Right hindlimb (tissue), 1 donor: ENCODE data around the gene SLC23A3.

Experiments used
- DNase-seq: peaks from one replicate; pipeline ENCODE4 v3.0.0-alpha.2; 2018

The SLC23A3 gene

DNA sequence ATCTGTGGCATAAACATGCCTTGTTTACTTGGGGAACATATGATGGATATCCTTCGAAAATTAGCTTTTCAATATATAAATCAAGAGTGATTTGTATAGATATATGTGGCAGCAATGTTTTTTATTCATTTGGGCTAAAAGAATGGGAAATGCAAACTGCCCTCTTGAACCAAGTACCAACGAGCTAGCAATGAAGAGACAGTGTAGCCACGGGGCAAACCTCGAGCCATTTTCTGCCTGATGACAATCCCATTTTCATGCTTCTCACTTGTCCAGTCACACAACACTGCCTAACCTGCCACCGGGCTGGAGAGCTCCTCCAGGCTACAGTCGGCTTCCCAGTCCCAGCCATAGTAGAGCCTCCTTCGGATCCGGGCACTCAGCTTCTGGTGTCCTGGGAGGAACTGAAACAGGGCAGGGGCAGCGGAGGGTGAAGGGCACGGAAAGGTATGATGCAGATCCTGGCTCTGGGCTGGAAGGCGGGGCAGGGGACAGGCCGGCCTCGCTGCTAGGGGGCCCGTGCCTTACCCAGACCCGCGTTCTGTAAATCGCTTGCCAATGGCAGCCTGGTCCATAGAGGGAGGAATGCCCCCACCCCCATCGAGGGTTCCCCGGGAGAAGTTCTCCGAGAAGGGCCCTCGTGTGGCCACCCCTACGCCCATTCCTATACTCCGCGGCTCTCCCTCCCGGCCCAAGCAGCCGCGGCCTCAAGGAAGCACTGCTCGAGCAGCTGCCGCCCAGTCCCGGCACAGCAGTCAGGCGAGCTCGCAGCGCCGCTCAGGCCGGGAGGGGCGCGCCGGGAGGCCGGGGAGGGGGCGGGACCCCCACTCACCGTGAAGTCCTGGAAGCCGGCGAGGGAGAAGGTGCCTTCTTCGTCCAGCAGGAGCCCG lies 6.3 kb upstream of the SLC23A3 start:
- DNase-seq = no peak

DNA sequence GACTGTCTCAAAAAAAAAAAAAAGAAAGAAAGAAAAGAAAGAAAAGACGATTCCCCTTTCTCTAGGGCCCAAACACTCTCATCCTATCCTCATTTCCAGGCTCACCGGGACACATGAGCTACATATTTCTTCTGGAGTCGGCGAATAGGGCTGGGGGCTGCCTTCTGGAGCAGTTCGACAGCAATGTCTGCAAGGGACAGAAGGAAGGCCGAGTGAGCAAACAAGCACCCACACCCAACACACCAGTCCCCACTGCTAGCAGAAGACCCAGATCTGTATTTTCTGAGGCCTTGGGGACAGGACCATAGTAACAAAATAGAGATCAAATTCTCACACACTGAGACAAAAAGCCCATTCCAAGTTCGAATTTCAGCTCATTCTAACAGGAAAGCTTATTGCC lies 5.7 kb upstream of the SLC23A3 start:
- DNase-seq = no peak

DNA sequence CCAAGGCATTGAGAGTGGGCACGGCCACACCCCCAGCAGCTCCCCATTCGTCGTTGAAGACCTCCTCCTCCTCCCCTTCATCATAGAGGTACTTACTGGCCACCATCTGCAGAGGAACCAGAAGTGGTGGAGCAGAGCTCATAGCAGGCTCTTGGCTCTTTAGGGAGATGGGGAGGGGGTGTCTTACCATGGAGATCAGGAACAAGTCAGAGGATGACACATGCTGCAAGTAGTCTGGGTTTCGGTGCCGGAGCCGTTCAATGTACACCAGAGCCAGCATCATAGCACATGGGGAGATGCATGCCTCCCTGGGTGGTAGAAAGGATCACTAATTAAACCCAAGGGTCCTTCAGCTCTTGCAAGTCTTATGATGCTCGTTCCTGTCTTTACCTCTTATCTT lies 5.0 kb upstream of the SLC23A3 start:
- no peak for DNase-seq

DNA sequence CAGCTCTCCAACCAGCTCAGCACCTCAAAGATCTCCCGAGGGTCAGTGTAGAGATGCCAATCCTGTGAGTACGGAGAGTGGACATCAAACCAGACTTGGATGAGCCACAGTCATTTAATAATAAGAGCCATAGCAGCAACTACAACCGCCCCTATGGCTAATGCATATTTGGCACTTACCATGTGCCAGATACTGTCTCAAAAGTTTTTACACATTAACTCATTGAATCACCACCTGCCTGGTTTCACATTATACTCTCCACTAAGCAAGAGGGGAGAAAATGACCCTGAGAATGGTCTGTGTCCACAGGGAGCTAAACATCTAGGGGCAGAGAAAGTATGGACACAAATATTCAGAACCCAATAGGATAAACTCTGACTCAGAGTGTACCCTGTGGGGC lies 4.3 kb upstream of the SLC23A3 start:
- no peak for DNase-seq

DNA sequence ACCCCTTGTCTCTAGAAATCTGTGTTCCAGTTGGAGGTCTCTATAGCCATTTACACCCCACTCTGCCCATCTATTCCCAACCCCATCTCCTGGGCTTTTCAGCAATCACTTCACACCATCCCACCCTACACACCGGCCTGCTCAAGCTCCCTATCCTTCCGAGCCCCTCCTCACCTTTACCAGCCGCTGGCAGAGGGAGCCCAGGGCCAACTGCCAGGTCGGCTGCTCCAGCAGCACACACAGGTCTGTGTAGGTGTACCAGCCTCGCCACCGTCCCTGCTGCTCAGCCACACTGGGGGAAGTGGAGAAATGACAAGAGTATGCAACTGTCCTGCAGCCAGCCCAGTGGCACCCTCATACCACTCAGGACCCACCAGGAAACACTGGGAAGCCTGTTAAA lies 3.3 kb upstream of the SLC23A3 start:
- DNase-seq = no peak

DNA sequence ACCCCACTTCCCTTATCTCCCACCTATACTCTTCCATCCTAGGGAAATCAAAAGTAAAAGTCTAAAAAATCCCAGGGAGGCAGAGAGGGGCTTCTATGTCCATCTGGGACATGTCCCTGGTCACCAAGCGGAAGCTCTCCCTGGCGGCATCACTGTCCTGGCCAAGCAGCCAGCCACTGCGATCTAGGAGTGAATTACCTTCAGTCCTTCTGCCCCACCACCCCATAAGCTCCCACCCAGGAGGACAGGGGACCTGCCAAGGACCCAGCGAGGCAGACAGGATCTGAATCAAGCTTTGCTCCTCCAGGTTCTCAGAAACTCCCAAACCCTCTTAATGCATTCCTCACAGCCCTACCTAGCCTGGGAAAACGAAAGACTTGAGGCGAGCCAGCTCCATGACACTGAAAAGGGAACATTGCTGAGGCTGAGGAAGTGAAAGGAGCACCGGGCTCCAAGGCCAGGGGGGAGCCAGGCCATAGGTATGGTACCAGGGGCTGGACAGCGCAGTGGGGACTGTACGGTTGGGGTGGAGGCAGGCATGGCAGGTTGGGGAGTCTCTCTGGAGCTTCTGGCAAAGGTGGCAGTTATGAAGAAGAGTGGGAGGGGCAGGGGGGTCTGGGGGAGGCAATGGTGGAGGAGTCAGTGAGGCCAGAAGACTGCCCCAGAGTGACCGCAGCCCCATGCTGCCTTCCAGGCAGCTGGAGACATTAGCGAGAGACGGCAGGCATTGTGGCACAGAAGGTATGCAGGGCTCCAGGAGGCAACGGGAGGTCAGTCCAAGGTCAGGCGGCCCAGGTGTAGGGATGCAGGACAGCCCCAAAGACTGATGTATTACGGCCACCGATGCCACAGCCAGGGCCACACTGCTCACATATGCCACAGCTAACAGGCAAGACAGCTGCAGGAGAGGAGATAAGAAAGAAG lies 2.7 kb upstream of the SLC23A3 start:
- DNase-seq = no peak

DNA sequence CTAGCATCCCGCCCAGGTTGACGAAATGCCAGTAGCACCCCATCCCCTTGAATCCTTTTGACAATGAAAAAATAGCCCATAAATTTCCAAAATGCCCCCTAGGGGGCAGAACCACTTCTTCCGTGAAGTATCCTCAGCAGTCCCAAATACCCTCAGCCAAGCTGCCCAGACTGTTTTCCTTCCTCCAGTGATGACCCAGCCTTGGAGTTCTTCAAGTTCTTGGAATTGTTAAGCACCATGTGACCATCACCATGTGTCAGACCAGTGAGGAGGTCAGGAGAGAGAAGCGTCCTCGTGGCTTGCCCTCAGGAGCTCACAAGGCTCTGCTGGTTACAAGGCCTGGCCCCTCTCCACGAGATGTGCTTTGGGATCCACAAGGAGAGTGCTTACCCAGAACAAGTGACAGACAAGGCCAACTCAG lies 1.4 kb upstream of the SLC23A3 start:
- DNase-seq = no peak

DNA sequence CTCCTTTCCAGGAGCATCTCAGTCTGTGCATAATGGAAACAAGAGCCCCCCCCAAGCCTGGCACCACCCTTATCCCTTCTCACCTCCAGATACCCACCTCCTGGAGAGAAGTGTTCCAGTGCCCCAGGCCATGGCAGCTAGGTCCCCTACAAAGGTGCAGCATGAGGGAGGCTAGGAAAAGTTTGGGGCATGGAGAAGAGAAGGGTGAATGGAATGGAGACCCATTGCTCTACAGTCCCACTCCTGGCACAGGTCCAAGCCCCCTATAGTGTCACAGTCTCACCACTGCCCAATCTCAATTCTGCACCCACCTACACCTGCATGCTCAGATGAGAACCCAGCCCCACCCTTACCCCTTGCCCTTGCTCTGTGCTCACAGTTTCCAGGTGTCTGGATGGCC lies 897 bp downstream of the SLC23A3 start:
- no peak for DNase-seq

DNA sequence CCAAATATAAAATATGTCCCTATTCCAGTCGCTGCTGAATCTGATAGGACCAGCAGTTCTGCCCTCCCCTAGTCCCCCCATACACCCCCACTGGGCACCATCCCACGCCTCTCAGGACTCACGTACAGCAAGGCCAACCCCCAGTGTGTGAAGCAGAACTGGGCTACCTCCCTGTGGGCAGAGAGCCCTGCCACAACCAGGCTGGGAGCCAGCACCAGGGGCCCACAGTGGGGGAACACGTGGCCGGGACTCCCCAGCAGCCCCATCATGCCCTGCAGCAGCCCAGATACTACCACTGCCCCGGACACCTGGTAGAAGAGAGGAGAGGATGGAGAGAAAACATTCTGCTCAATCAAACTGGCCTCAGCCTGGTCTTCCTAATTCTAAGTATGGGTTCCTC lies 1.3 kb downstream of the SLC23A3 start:
- no peak for DNase-seq

DNA sequence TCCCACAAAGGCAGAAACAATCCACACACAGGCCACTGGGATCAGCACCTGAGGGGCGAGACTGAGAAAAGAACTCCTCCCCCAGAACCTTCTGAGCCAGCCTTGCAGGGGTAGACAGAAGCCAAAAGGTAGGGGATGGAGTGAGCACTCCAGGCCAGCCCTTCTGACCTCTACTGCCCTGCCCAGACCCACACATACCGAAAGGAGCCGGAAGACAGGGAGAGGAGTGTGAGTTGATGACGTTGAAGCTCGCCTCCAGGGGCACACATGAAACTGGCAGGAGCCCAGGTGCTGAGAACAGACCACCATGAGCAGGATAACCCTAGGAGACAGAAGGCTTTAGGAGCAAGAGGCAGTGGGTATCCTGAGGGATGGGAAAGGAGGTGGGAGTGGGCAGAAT lies 1.8 kb downstream of the SLC23A3 start:
- no peak for DNase-seq

DNA sequence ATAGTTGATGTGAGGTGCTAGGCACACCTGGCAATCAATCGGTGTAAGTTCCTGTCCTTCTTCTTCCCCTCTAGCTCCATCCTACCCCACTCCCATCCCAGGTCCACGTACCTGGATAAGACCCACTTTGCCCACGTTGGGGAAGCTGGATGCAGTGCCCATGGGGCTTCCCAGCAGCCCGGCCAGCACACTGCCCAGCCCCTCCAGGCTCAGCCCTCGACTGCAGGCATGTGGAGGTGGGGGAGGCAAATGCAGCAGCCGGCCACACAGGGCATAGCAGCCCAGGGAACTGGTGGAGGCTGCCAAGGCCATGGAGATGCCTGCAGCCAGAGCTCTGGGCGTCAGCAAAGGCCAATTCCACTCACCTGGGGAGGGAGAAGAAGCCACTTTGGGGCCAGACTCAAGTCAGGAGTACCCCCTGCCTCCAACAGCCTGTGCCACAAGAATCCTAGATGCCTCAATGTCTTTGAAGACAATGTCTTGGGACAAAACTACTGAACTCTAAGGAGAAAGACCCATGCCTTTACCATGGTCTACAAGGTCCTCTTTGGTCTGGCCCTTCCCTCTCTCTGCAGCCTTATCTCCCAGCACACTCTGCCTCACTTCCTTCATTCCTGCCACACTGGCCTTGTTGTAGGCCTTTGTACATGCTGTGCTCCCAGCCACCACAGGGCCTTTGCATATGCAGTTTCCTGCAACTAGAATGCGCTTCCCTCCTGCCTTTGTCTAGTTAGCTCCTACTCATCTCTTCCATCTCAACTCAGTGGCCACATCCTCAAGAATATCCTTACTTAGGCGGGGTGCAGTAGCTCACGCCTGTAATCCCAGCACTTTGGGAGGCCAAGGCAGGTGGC lies 4.5 kb downstream of the SLC23A3 start:
- no peak for DNase-seq

DNA sequence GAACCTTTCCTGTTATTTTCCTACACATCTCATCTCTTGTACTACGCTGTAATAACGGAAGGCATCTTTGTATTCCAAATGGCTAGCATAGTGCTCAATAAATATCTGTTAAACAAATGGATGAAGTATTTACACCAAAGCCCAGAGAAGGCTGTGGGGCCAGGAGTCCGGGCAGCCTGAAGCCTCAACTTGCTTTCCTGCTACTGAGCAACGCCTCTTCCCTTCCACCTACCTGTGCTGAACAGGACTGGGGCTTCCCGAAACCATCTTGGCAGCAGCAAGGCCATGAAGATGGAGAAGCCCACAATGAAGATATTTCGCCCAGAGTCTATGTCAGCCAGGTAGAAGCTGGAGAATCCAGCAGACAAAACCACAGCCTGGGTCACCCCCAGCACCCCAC lies 6.7 kb downstream of the SLC23A3 start:
- DNase-seq = no peak

DNA sequence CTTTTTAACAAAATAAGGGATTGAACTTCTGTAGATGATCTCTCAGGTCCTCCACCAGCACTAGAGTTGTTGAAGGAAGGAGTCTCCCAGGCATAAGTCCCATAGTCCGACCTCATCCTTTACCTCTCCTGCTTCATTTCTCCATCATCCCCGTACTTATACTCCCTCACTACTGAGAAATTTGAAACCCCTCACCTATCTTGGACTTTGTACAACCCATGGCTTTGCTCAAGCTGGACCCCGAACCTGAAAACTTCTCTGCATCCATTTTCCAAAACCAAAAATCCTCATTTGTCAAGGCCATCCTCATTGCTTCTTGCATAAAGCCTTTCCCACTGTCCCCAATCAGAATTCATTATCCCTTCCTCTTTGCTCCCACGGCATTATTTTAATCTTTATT lies 8.7 kb downstream of the SLC23A3 start:
- DNase-seq = no peak

DNA sequence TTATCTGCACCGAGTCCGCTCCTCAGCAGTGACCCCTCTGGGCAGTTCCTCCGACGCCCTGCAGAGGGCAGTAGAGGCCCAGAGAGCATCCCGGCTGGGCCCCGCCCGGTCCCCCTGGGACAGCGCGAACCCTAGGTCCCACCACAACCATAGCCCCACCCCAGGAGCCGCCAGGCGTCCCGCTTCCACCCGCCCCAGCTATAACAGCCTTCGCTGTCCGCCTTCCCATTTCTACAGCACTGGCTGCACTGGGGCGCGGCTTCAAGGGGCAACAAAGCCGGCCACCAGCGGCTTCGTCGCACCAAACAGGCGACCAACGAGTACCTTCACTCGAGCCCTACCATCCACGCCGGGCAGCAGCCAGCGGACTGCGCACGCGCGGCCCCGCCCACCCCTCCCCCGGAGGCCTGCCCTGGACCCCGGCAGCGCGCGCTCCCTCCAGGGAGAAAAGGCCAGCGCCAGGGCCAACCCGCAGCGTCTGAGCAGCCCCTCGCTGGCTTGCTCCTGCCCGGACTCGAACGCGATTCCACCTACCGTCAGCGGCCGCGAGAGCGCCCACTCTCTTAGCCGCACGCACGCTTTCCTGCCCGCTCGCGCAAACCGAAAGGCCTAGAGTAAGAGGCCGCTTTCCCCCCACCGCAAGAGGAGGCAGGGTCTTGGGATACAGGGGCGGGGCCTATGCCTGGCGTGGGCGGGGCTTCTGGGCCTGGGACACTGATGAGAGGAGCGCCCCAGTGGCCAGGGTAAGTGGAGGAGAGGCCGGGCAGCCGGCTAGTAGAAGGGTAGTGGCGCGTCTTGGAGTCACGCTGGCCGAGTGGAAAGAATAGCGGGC lies 9.4 kb downstream of the SLC23A3 start, which contains the start of gene NHEJ1:
Gene NHEJ1 (minus strand): TSS at position 630 of the 832 bp plus-strand sequence. CDS start 2,453 bp downstream, outside the sequence.
- peak; percentile 96 for DNase-seq

DNA sequence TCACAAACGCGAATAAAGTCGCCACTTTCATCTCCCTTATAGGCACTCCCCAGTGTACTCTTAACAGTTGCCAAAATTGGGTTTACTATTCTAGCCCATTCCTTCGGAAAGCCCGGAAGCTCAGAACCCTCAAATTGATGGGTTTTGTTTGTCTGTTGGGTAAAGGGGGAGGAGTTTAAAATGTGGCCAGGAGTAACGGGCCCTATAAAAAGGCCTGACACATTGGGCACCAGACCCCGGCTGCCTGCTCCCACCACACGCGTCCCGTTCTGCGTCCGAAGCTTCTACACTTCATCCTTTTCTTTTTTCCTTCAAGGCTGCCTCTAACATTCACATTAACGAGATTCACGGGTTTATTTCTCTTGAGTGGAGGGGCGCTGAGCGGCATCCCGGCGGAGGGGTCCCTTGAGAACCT lies 10.1 kb downstream of the SLC23A3 start:
- no peak for DNase-seq

DNA sequence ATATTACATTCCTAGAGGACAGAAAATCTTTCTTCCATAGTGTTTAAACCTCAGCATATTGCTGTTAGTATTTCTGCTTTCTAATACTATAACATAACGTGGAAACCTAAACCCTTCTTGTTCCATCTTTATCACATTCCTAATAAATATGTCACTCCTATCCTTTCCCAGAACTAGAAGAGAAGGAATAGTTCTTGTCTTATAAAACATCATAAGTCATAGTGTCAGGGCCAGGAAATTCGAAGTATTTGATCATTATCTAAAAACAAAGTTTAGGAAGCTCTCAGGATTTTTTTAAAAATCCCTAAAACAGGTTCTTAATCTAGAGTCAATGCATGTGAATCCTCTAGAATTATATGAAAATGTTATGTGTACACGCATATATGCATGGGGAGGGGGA lies 11.2 kb downstream of the SLC23A3 start:
- no peak for DNase-seq

DNA sequence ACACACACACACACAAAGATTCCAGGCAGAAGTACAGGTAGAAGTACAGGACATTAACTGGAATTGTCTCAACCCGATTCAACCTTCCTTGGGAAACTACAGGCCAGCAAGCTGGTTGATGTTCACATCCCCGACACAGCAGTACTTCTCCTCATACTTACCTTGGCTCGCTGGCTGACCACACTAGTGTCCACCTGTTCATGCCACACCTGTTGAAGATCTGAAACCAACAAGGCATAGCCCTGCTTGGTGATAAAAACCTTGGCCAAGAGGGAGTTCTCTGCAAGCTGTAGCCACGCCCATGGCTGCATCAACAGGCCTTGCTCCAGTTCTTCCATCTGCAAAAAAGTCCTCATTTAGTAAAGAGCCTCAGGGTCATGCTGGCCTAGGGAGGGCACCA lies 11.8 kb downstream of the SLC23A3 start:
- no peak for DNase-seq

DNA sequence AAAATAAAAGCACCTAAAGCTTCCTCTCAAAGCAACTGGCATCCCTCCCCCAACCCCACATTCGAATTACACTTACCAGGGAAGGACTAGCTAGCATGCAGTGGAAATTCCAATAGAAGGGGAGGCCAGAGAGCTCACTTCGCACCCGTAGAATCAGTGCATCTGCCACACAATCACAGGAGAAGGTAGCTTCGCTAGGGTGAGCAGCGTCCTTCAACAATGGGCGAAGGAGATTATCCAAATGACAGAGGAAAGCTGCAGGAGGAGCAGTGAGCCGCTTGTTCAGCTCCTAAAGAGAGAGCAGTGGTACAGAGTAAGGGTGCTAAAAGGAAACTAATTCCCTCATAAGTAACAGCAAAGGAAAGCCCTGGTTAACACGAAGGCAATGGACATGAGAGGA lies 12.4 kb downstream of the SLC23A3 start:
- no peak for DNase-seq

DNA sequence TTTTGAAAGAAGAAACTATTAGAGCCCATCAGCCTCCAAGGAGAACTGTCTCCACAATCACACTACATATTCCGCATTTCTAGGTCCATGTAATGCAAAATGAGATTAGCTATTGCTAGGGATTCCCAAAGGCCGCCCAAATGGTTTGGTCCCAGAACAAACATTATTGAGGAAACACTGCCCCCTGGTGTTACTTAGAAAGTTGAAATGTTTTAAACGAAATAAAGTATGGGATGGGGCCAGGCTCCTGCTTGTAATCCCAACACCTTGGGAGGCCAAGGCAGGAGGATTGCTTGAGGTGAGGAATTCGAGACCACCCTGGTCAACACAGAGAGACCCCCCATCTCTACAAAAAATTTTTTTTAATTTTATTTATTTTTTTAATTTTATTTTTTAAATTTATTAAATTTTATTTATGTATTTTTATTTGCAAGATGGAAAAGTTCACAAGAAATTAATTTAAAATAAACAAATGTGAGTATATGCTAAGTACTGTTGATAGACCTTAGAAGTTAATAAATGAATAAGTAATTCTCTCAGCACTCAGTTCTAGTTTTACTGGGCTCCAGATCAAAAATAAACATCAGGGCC lies 14.7 kb downstream of the SLC23A3 start:
- DNase-seq = no peak

DNA sequence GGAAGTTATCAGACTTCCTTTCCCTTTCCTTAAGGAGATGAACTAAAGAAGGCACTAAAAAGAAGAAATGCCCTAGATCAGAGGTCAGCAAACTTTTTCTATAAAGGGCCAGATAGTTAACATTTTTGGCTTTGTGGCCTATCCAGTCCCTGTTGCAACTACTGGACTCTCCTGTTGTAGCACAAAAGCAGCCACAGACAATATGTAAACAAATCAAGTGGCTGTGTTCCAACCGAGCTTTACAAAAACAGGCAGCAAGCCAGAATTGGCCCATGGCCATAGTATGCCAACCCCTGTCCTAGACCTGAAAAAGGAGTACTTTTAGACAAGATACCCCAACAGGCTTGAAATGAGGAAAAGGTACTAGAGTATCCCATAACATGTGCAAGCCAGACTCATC lies 20.2 kb downstream of the SLC23A3 start:
- DNase-seq = no peak

DNA sequence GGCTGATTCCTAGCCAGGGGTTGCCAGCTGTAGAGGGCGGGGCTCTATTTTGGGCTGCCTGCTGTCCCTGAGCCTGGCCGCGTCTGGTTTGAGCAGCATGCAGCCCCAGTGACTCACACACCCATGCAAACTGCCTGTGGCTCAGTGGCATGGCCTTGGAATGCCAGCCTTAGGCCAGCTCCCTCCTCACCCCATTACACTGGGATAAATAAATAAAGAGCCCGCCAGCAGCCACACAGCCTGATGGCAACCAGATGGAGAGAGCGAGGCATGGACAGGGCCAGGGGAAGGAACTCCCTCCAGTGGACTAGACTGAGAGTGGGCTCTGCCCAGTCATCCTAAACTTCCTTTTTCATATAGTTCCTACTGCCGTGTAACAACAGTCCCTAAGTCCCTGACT lies 27.5 kb downstream of the SLC23A3 start:
- DNase-seq = peak; percentile 45
